ENCODE results near the gene NTSR1. TPM values are rescaled to one million over a fixed set of nuclear protein-coding genes. Genes with fewer than 3 reads are reported as not detected.

Gene NTSR1
- polyA plus RNA-seq, 1 experiment, result 0.09 TPM

GRCh38 chr20:62778058-62778457 is 69.4 kb downstream of the NTSR1 start:
- ChIA-PET POLR2A (no interaction called here), CTCF (no interaction called here)
- H3K27me3 ChIP-seq (ENCODE audit: control insufficient read depth, insufficient read depth, low read length), result peaks cover 24% of the 10 kb centered on the region
- H3K4me3 ChIP-seq (ENCODE audit: low read depth, low read length), result no peak overlapping the region
- DNase-seq (ENCODE audit: low read depth, low spot score), result no peak
- no peak overlapping the region for H3K27ac ChIP-seq (ENCODE audit: low read depth, low read length)
- H3K9me3 ChIP-seq (ENCODE audit: control insufficient read depth, insufficient read depth, low read length), result peaks cover 2% of the 10 kb centered on the region; the same call in 1 of the 2 replicates
- TF ChIP-seq CTCF (IDR thresholded peaks at IDR 0.05; ENCODE audit: low read depth, low read length), result no peak

GRCh38 chr20:62778601-62779416 is 70.2 kb downstream of the NTSR1 start:
- no peak for TF ChIP-seq CTCF (IDR thresholded peaks at IDR 0.05; ENCODE audit: low read depth, low read length)
- no peak overlapping the region for H3K27ac ChIP-seq (ENCODE audit: low read depth, low read length)
- H3K27me3 ChIP-seq (ENCODE audit: control insufficient read depth, insufficient read depth, low read length), result peaks cover 19% of the 10 kb centered on the region
- CTCF ChIA-PET, result no interaction called here
- peaks cover 2% of the 10 kb centered on the region; the same call in 1 of the 2 replicates for H3K9me3 ChIP-seq (ENCODE audit: control insufficient read depth, insufficient read depth, low read length)
- DNase-seq (ENCODE audit: low read depth, low spot score), result no peak
- H3K4me3 ChIP-seq (ENCODE audit: low read depth, low read length), result no peak overlapping the region
- POLR2A ChIA-PET, result interaction anchor here (0.9 kb wide), 1 partner anchor 15 kb away, joined by 3 read pairs; no protein-coding TSS in a partner anchor

- no peak for TF ChIP-seq CTCF (IDR thresholded peaks at IDR 0.05; ENCODE audit: low read depth, low read length)
- Histone ChIP-seq H3K27me3 (ENCODE audit: control insufficient read depth, insufficient read depth, low read length) (peaks cover 18% of the 10 kb centered on the region), H3K27ac (ENCODE audit: low read depth, low read length) (no peak overlapping the region), H3K9me3 (ENCODE audit: control insufficient read depth, insufficient read depth, low read length) (peaks cover 2% of the 10 kb centered on the region; the same call in 1 of the 2 replicates), H3K4me3 (ENCODE audit: low read depth, low read length) (no peak overlapping the region)
- ChIA-PET CTCF (no interaction called here), POLR2A (interaction anchor here (0.6 to 0.9 kb wide), 2 partner anchors 15 to 57 kb away, joined by 3 read pairs; no protein-coding TSS in a partner anchor)
- DNase-seq (ENCODE audit: low read depth, low spot score), result no peak
Observed at GRCh38 chr20:62779417-62779685, 70.7 kb downstream of the NTSR1 start.

GRCh38 chr20:62780204-62780603 is 71.6 kb downstream of the NTSR1 start:
- CTCF ChIA-PET, result no interaction called here
- POLR2A ChIA-PET, result no interaction called here
- no peak for TF ChIP-seq CTCF (IDR thresholded peaks at IDR 0.05; ENCODE audit: low read depth, low read length)

GRCh38 chr20:62780696-62781095 is 72.1 kb downstream of the NTSR1 start:
- CTCF ChIA-PET, result no interaction called here
- no peak for TF ChIP-seq CTCF (IDR thresholded peaks at IDR 0.05; ENCODE audit: low read depth, low read length)

More at GRCh38 chr20:62780204-62780603, 71.6 kb downstream of the NTSR1 start:
- H3K9me3 ChIP-seq (ENCODE audit: control insufficient read depth, insufficient read depth, low read length), result peaks cover 2% of the 10 kb centered on the region; the same call in 1 of the 2 replicates
- no peak overlapping the region for H3K4me3 ChIP-seq (ENCODE audit: low read depth, low read length)
- peaks cover 14% of the 10 kb centered on the region for H3K27me3 ChIP-seq (ENCODE audit: control insufficient read depth, insufficient read depth, low read length)
- no peak for DNase-seq (ENCODE audit: low read depth, low spot score)
- no peak overlapping the region for H3K27ac ChIP-seq (ENCODE audit: low read depth, low read length)

More at GRCh38 chr20:62780696-62781095, 72.1 kb downstream of the NTSR1 start:
- no peak overlapping the region for H3K27ac ChIP-seq (ENCODE audit: low read depth, low read length)
- POLR2A ChIA-PET, result no interaction called here
- peaks cover 11% of the 10 kb centered on the region for H3K27me3 ChIP-seq (ENCODE audit: control insufficient read depth, insufficient read depth, low read length)
- no peak for DNase-seq (ENCODE audit: low read depth, low spot score)
- H3K9me3 ChIP-seq (ENCODE audit: control insufficient read depth, insufficient read depth, low read length), result peaks cover 2% of the 10 kb centered on the region; the same call in 1 of the 2 replicates
- H3K4me3 ChIP-seq (ENCODE audit: low read depth, low read length), result no peak overlapping the region

All from AG04450 (cell line).